Body of pancreas (tissue), 4 donors: ENCODE measurements around the gene PTPRN2.

Experiments
- POLR2A ChIP-seq, 3 donors: fragments of 450-650 bp; IDR thresholded peaks; one replicate each; pipeline ENCODE4 v1.6.1; 2016; ENCODE audit warnings: antibody characterized with exemption in 3 of 3, mild to moderate bottlenecking in 2 of 3
- TF ChIP-seq, protein P1 (sequence below), 7 experiments: fragments of 450-650 bp in 4 of 7; fragments of 200-600 bp in 3 of 7; sonication (generic) in 3 of 7; IDR thresholded peaks; one replicate each; pipeline ENCODE4 v1.5.1; 2016 to 2019; ENCODE audit warnings: antibody characterized with exemption in 7 of 7

GRCh38 chr7:158164101-158165095 lies 423.2 kb downstream of the PTPRN2 start:
- TF ChIP-seq, protein P1, sequence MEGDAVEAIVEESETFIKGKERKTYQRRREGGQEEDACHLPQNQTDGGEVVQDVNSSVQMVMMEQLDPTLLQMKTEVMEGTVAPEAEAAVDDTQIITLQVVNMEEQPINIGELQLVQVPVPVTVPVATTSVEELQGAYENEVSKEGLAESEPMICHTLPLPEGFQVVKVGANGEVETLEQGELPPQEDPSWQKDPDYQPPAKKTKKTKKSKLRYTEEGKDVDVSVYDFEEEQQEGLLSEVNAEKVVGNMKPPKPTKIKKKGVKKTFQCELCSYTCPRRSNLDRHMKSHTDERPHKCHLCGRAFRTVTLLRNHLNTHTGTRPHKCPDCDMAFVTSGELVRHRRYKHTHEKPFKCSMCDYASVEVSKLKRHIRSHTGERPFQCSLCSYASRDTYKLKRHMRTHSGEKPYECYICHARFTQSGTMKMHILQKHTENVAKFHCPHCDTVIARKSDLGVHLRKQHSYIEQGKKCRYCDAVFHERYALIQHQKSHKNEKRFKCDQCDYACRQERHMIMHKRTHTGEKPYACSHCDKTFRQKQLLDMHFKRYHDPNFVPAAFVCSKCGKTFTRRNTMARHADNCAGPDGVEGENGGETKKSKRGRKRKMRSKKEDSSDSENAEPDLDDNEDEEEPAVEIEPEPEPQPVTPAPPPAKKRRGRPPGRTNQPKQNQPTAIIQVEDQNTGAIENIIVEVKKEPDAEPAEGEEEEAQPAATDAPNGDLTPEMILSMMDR (IDR thresholded peaks at IDR 0.05): no peak
- no peak for TF ChIP-seq POLR2A (IDR thresholded peaks at IDR 0.05)
